Medulla oblongata (tissue), 1 donor: Measurements from ENCODE around the gene PPRC1.
"Not testable (repeated sequence)": the region's sequence is repeated elsewhere in the genome, so short reads cannot be mapped to it uniquely, and the experiment has no call there.

Experiments
- DNase-seq: peaks from one replicate; pipeline ENCODE4 v3.0.0-alpha.2; 2015; ENCODE audit errors: extremely low spot score

The PPRC1 gene

GRCh38 chr10:102188941-102189898, 56.4 kb downstream of the PPRC1 start:
- DNase-seq: not testable (repeated sequence)

- no peak for DNase-seq
These were observed 59.1 kb downstream of the PPRC1 start for GRCh38 chr10:102191956-102192355.

- DNase-seq: no peak
These were observed 62.5 kb downstream of the PPRC1 start for GRCh38 chr10:102195296-102195870.

- no peak for DNase-seq
These were observed 64.1 kb downstream of the PPRC1 start for GRCh38 chr10:102196893-102197292.

GRCh38 chr10:102198027-102198426, 65.2 kb downstream of the PPRC1 start:
- no peak for DNase-seq
